Esophagus squamous epithelium (tissue), 4 donors: ENCODE measurements around the gene LASP1NB.

Experiments
- POLR2A ChIP-seq, 4 donors: fragments of 450-650 bp; IDR thresholded peaks; one replicate each; pipeline ENCODE4 v1.6.1; 2017; ENCODE audit warnings: antibody characterized with exemption in 4 of 4, mild to moderate bottlenecking in 4 of 4, moderate library complexity in 3 of 4
- TF ChIP-seq, protein P1 (sequence below), 6 experiments: fragments of 450-650 bp in 4 of 6; fragments of 200-600 bp in 2 of 6; sonication (generic) in 2 of 6; IDR thresholded peaks; one replicate each; pipeline ENCODE4 v1.5.1; 2016 to 2019; ENCODE audit warnings: antibody characterized with exemption in 6 of 6, mild to moderate bottlenecking in 4 of 6, moderate library complexity in 4 of 6

DNA sequence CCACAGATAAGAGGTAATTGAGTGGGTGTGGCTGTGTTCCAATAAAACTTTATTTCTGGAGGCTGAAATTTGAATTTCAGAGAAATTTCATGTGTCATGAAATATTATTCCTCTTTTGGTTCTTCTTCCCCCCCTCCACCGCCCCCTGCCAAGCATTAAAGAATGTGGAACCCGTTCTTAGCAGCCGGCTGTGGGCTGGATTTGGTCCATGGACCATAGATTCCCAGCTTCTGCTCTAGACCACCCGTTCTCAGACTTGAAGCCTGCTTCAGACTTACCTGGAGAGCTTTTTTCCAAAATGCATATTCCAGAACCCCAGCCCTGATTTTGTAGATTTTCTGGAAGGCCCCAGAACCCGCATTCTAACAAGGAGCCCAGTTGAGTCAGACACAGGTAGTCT, 15.1 kb upstream of the LASP1NB start:
- TF ChIP-seq, protein P1, sequence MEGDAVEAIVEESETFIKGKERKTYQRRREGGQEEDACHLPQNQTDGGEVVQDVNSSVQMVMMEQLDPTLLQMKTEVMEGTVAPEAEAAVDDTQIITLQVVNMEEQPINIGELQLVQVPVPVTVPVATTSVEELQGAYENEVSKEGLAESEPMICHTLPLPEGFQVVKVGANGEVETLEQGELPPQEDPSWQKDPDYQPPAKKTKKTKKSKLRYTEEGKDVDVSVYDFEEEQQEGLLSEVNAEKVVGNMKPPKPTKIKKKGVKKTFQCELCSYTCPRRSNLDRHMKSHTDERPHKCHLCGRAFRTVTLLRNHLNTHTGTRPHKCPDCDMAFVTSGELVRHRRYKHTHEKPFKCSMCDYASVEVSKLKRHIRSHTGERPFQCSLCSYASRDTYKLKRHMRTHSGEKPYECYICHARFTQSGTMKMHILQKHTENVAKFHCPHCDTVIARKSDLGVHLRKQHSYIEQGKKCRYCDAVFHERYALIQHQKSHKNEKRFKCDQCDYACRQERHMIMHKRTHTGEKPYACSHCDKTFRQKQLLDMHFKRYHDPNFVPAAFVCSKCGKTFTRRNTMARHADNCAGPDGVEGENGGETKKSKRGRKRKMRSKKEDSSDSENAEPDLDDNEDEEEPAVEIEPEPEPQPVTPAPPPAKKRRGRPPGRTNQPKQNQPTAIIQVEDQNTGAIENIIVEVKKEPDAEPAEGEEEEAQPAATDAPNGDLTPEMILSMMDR (IDR thresholded peaks at IDR 0.05), result no peak
- no peak for TF ChIP-seq POLR2A (IDR thresholded peaks at IDR 0.05)
